Measurements from ENCODE around the gene THEM4. TPM values are rescaled to one million over a fixed set of nuclear protein-coding genes. Genes with fewer than 3 reads are reported as not detected.

The THEM4 gene
- total RNA-seq, 1 experiment from 2014 or later: 41.4 TPM

DNA sequence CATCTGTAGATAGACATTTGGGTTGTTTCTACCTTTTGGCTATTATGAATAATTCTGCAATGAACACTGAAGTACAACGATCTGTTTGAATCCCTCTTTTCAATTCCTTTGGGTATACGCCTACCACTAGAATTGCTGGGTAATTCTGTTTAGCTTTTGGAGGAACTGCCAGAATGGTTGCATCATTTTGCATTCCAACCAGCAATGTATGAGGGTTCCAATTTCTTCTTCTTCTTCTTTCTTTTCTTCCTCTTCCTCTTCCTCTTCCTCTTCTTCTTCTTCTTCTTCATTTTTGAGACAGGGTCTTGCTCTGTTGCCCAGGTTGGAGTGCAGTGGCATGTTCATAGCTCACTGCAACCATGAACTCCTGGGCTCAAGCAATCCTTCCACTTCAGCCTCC is 42.0 kb downstream of the THEM4 start:
- Histone ChIP-seq H3K4me3 (no peak overlapping the region), H3F3A (ENCODE audit: insufficient read depth, low read depth) (peaks cover 18% of the 10 kb centered on the region; the same call in 1 of the 2 replicates), H3K9me2 (ENCODE audit: insufficient read depth) (no peaks in the 10 kb centered on the region), H3K27me3 (ENCODE audit: insufficient read depth, low read depth) (no peaks in the 10 kb centered on the region), H3K4me1 (replicated peaks; ENCODE audit: insufficient read depth) (peaks cover 8% of the 10 kb centered on the region), H3K36me3 (ENCODE audit: low read depth) (no peaks in the 10 kb centered on the region), H3K4me2 (no peak overlapping the region), H3K27ac (no peak overlapping the region), H3K79me2 (ENCODE audit: low read depth) (no peaks in the 10 kb centered on the region), H3K9me3 (ENCODE audit: insufficient read depth, low read depth) (no peaks in the 10 kb centered on the region), H4K20me1 (ENCODE audit: insufficient read depth) (no peaks in the 10 kb centered on the region), H2AFZ (no peak overlapping the region)
- BruUV-seq (replicated peaks): no TSS peak
- CTCF ChIA-PET: no interaction called here
- TF ChIP-seq EZH2 (IDR thresholded peaks at IDR 0.05; ENCODE audit: low read depth): no peak
- TF ChIP-seq, protein P1, sequence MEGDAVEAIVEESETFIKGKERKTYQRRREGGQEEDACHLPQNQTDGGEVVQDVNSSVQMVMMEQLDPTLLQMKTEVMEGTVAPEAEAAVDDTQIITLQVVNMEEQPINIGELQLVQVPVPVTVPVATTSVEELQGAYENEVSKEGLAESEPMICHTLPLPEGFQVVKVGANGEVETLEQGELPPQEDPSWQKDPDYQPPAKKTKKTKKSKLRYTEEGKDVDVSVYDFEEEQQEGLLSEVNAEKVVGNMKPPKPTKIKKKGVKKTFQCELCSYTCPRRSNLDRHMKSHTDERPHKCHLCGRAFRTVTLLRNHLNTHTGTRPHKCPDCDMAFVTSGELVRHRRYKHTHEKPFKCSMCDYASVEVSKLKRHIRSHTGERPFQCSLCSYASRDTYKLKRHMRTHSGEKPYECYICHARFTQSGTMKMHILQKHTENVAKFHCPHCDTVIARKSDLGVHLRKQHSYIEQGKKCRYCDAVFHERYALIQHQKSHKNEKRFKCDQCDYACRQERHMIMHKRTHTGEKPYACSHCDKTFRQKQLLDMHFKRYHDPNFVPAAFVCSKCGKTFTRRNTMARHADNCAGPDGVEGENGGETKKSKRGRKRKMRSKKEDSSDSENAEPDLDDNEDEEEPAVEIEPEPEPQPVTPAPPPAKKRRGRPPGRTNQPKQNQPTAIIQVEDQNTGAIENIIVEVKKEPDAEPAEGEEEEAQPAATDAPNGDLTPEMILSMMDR (conservative IDR thresholded peaks at IDR 0.05): no peak
- POLR2A ChIA-PET (ENCODE audit: unreplicated experiment): no interaction called here
- intact Hi-C loops (cut with micrococcal nuclease; ENCODE audit: unreplicated experiment): no loop called here
- no peak for DNase-seq

DNA sequence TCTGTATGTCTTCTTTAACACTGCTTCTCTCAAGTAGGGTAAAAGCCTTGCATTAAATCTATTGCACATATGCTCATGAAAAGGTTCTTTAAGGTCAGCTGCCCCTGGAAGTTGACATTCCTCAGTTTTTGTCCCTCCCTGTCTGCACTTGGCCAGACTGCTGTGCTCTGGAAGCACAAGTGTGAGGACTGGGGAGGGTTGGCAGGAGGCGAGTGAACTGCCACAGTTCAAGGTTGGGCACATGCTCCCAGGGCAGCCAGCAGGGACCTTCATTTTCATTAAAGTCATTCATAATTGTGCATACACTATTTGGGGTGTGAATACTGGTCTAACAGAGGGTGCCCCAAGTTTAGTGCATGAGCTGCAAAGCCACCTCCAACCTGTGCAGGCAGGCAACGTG is 44.9 kb downstream of the THEM4 start:
- intact Hi-C loops (cut with micrococcal nuclease; ENCODE audit: unreplicated experiment): no loop called here
- H3K9me3 ChIP-seq (ENCODE audit: insufficient read depth, low read depth): no peaks in the 10 kb centered on the region
- peaks cover 15% of the 10 kb centered on the region for H3K4me1 ChIP-seq (replicated peaks; ENCODE audit: insufficient read depth)
- H3K27ac ChIP-seq: no peak overlapping the region
- no peaks in the 10 kb centered on the region for H3K36me3 ChIP-seq (ENCODE audit: low read depth)
- DNase-seq: no peak
- peaks cover 12% of the 10 kb centered on the region; the same call in 1 of the 2 replicates for H3F3A ChIP-seq (ENCODE audit: insufficient read depth, low read depth)
- H2AFZ ChIP-seq: no peak overlapping the region
- H3K9me2 ChIP-seq (ENCODE audit: insufficient read depth): no peaks in the 10 kb centered on the region
- ChIA-PET POLR2A (ENCODE audit: unreplicated experiment) (no interaction called here), CTCF (no interaction called here)
- BruUV-seq (replicated peaks): no TSS peak
- TF ChIP-seq, protein P1 (conservative IDR thresholded peaks at IDR 0.05): no peak
- TF ChIP-seq EZH2 (IDR thresholded peaks at IDR 0.05; ENCODE audit: low read depth): no peak
- no peaks in the 10 kb centered on the region for H4K20me1 ChIP-seq (ENCODE audit: insufficient read depth)
- H3K4me3 ChIP-seq: no peak overlapping the region
- H3K4me2 ChIP-seq: no peak overlapping the region
- H3K27me3 ChIP-seq (ENCODE audit: insufficient read depth, low read depth): no peaks in the 10 kb centered on the region
- H3K79me2 ChIP-seq (ENCODE audit: low read depth): no peaks in the 10 kb centered on the region

DNA sequence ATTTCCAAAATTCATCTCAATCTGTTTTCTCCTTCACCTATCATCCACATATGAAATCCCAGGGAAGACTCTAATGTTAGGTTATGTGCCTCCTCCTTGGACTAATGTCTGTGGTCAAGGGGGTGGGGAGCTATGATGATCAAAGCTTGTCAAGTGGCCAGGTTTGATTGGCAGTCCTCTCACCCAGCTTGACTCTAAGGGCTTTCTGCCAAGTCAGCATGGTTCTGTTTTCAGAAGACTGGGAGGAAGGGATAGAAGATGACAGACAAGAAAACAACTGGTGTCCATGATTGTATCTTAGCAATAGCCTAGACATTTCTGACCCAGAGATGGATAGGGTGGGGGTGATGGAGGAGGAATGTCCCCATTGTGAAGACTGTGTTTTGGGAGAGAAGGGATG is 46.7 kb downstream of the THEM4 start:
- Histone ChIP-seq H3K9me3 (ENCODE audit: insufficient read depth, low read depth) (no peaks in the 10 kb centered on the region), H3K4me2 (no peak overlapping the region), H2AFZ (no peak overlapping the region), H3K4me1 (replicated peaks; ENCODE audit: insufficient read depth) (peaks cover 9% of the 10 kb centered on the region; the same call in 1 of the 2 replicates), H4K20me1 (ENCODE audit: insufficient read depth) (no peaks in the 10 kb centered on the region), H3K4me3 (no peak overlapping the region), H3K79me2 (ENCODE audit: low read depth) (no peaks in the 10 kb centered on the region), H3F3A (ENCODE audit: insufficient read depth, low read depth) (peaks cover 1% of the 10 kb centered on the region; the same call in 1 of the 2 replicates), H3K27ac (no peak overlapping the region), H3K27me3 (ENCODE audit: insufficient read depth, low read depth) (no peaks in the 10 kb centered on the region), H3K9me2 (ENCODE audit: insufficient read depth) (no peaks in the 10 kb centered on the region), H3K36me3 (ENCODE audit: low read depth) (no peaks in the 10 kb centered on the region)
- BruUV-seq (replicated peaks): no TSS peak
- TF ChIP-seq, protein P1 (conservative IDR thresholded peaks at IDR 0.05): no peak
- no peak for TF ChIP-seq EZH2 (IDR thresholded peaks at IDR 0.05; ENCODE audit: low read depth)
- intact Hi-C loops (cut with micrococcal nuclease; ENCODE audit: unreplicated experiment): no loop called here
- DNase-seq: no peak
- ChIA-PET POLR2A (ENCODE audit: unreplicated experiment) (no interaction called here), CTCF (no interaction called here)
